Adrenal gland (tissue), 5 donors: ENCODE results near the gene MCM3AP.

Experiments
- CTCF ChIP-seq, 6 experiments: fragments of 450-650 bp in 4 of 6; fragments of 200-600 bp in 2 of 6; sonication (generic) in 1 of 6; IDR thresholded peaks; 1 replicate in 5 of 6; 2 replicates in 1 of 6; pipeline versions ENCODE4 v1.5.1 to v1.8.0; 2016 to 2021; ENCODE audit warnings: antibody characterized with exemption in 6 of 6, mild to moderate bottlenecking in 2 of 6, moderate library complexity in 1 of 6
- POLR2A ChIP-seq, 2 donors: fragments of 450-650 bp; IDR thresholded peaks; one replicate each; pipeline ENCODE4 v1.6.1; 2017; ENCODE audit warnings: antibody characterized with exemption in 2 of 2, mild to moderate bottlenecking in 2 of 2, moderate library complexity in 1 of 2
- donor health status: DM: no; HTN: no; CAD: no.

GRCh38 chr21:46217511-46218196 is 67.8 kb downstream of the MCM3AP start:
- TF ChIP-seq CTCF (IDR thresholded peaks at IDR 0.05): no peak
- no peak for TF ChIP-seq POLR2A (IDR thresholded peaks at IDR 0.05)
